Fibroblast of pulmonary artery (primary cell): ENCODE measurements around the gene CCNY.
"Not testable (repeated sequence)": the region's sequence is repeated elsewhere in the genome, so short reads cannot be mapped to it uniquely, and the experiment has no call there.

ENCODE experiments used
- DNase-seq: peaks from one replicate; pipeline ENCODE4 v3.0.0-alpha.2; 2010; ENCODE audit warnings: low read depth
- H3K4me3 ChIP-seq: replicated peaks from 2 replicates; pipeline ENCODE4 v1.5.1; 2011; ENCODE audit warnings: low read depth, mild to moderate bottlenecking, control low read depth, low read length, moderate library complexity
- TF ChIP-seq, protein P1 (sequence below): IDR thresholded peaks from 2 replicates; pipeline ENCODE4 v1.5.1; 2011; ENCODE audit warnings: mild to moderate bottlenecking, control low read depth, low read length, inconsistent platforms; ENCODE audit errors: missing control alignments

Gene CCNY

GRCh38 chr10:35416619-35417312 is 80.5 kb downstream of the CCNY start:
- no peak for DNase-seq
- TF ChIP-seq, protein P1, sequence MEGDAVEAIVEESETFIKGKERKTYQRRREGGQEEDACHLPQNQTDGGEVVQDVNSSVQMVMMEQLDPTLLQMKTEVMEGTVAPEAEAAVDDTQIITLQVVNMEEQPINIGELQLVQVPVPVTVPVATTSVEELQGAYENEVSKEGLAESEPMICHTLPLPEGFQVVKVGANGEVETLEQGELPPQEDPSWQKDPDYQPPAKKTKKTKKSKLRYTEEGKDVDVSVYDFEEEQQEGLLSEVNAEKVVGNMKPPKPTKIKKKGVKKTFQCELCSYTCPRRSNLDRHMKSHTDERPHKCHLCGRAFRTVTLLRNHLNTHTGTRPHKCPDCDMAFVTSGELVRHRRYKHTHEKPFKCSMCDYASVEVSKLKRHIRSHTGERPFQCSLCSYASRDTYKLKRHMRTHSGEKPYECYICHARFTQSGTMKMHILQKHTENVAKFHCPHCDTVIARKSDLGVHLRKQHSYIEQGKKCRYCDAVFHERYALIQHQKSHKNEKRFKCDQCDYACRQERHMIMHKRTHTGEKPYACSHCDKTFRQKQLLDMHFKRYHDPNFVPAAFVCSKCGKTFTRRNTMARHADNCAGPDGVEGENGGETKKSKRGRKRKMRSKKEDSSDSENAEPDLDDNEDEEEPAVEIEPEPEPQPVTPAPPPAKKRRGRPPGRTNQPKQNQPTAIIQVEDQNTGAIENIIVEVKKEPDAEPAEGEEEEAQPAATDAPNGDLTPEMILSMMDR, result no peak
- no peak overlapping the region for H3K4me3 ChIP-seq

DNA sequence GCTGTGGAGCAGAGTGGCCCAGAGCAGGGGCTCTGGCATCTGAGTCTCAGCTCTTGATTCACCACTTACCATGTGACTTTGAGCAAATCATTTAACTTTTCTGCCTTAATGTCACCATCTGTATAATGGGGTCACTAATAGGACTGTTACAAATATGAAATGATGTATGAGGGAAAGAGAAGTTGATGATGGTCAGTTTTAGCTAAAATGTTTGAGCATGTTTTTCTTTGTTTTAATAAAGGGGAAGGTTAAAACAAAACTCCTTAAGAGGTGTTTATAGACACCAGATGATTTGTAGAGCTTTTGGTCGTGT is 81.0 kb downstream of the CCNY start:
- H3K4me3 ChIP-seq, result no peak overlapping the region
- TF ChIP-seq, protein P1, result no peak
- no peak for DNase-seq

DNA sequence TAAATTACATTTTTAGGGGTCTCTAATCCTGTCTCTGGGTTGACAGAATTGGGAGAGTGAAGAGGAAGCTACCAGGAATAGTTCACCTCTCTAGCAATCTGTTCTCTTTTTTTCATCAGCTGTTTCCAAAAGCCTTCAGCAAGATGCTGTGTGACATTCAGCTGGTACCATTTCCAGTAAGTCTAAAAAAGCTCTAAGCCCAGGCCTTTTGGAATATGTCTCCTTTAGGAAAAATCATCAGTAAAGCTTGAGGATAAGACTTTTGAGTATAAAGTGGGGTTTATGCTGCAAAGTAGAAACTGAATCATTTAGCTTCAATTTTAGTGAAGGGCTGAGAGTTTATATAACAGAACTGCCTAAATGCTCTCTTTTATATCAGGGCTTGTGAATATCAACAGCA is 81.5 kb downstream of the CCNY start:
- no peak for DNase-seq
- TF ChIP-seq, protein P1, result no peak

DNA sequence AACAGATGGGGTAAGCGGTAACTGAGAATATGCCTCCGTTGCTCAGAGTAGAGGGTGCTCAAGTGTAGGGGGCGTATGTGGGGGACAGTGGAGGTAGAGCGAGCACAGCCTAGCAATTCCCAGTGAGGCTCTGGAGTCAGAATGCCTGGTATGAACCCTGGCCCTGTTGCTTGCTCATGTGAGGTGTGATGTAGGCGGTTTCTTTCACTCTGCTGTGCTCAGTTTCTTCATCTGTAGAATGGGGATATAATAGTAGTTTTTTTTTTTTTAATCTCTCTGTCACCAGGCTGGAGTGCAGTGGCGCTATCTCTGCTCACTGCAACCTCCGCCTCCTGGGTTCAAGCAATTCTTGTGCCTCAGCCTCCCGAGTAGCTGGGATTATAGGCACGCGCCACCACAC is 82.3 kb downstream of the CCNY start:
- DNase-seq, H3K4me3 ChIP-seq: not testable (repeated sequence)

More for the DNA sequence above, 81.5 kb downstream of the CCNY start:
- H3K4me3 ChIP-seq, result no peak overlapping the region

DNA sequence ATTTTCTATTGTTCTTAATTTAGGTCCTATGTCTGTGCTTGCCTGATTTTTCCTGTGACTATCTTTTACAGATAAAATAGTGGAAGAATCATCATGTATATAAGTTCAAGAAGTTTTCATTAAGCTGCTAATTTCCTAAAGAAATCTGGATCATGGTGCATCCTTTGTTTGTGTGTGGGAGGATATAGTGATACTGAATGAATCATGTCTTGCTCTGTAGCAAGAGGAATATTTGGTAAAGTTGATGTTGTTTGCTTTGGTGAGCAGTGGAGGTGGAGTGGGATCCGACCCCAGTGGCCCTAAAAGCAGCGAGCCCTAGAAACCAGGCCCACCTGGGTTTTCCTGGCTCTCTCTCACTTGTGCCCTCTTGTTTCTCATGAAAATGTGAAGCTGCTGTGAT is 83.7 kb downstream of the CCNY start:
- TF ChIP-seq, protein P1, result no peak
- H3K4me3 ChIP-seq, result no peak overlapping the region
- peak; percentile 63 for DNase-seq

GRCh38 chr10:35420827-35421552 is 84.7 kb downstream of the CCNY start:
- no peak for DNase-seq
- TF ChIP-seq, protein P1, result no peak

DNA sequence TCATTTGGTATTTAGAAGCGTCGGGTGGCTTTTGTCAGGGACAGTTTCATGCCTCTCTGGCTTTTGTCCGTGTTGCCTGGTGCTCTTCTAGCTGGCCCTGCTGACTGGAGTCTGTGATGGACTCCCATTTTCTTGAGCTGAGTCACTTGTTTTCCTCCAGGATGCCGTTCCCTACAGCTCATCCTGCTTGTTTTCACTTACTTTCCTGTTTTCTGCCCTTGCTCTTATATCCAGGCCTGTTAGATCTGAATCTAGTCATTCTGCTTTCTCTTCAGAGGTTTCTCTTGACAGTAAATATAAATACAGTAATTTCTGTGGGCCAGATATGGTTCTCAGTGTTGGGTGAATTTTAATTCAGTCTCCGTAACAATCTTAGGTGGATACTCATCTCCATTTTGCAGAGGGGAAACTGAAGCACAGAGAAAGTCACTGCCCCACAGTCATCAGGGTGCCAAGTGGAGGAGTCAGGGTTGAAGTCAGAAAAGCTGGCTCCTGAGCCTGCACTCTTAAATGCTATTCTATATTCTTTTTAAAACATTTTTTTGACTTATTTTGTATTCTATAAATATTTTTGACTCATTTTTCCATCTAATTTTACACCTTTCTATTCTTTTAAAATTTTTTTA is 85.4 kb downstream of the CCNY start:
- TF ChIP-seq, protein P1, result no peak
- peak overlapping the region; percentile 17 for H3K4me3 ChIP-seq
- DNase-seq, result peak; percentile 91

More at GRCh38 chr10:35420827-35421552, 84.7 kb downstream of the CCNY start:
- H3K4me3 ChIP-seq, result no peak overlapping the region
